Neural progenitor cell (in vitro differentiated cells): Measurements from ENCODE around the gene CDC23. TPM values are rescaled to one million over a fixed set of nuclear protein-coding genes. Genes with fewer than 3 reads are reported as not detected.
A peak's percentile ranks its signal among the peaks of the same experiment; 100 is the strongest.

Experiments used
- DNase-seq: peaks from one replicate; pipeline ENCODE4 v3.0.0-alpha.2; 2016; ENCODE audit warnings: low spot score
- H2AFZ ChIP-seq: fragments of 200-600 bp; sonication (generic); replicated peaks from 2 replicates; pipeline ENCODE4 v1.6.1; 2016; ENCODE audit warnings: antibody characterized with exemption
- H3F3A ChIP-seq: fragments of 200-600 bp; sonication (generic); 2 replicates; pipeline ENCODE4 v1.6.1; 2016; ENCODE audit warnings: antibody characterized with exemption, low read depth
- H3K27ac ChIP-seq: fragments of 200-600 bp; sonication (generic); 2 replicates; pipeline ENCODE4 v1.5.1; 2016; ENCODE audit warnings: mild to moderate bottlenecking
- H3K27me3 ChIP-seq: fragments of 200-600 bp; sonication (generic); 2 replicates; pipeline ENCODE4 v1.6.1; 2016; ENCODE audit warnings: mild to moderate bottlenecking, moderate library complexity
- H3K36me3 ChIP-seq: fragments of 200-600 bp; sonication (generic); 2 replicates; pipeline ENCODE4 v1.5.1; 2016
- H3K4me1 ChIP-seq: fragments of 200-600 bp; sonication (generic); 2 replicates; pipeline ENCODE4 v1.6.1; 2016; ENCODE audit warnings: mixed run types
- H3K4me2 ChIP-seq: fragments of 200-600 bp; sonication (generic); 2 replicates; pipeline ENCODE4 v1.6.1; 2016
- H3K4me3 ChIP-seq: fragments of 200-600 bp; sonication (generic); 2 replicates; pipeline ENCODE4 v1.5.1; 2016
- H3K79me2 ChIP-seq: fragments of 200-600 bp; sonication (generic); 2 replicates; pipeline ENCODE4 v1.6.1; 2016; ENCODE audit warnings: low read depth
- H3K9ac ChIP-seq: fragments of 200-600 bp; sonication (generic); 2 replicates; pipeline ENCODE4 v1.6.1; 2016
- H3K9me3 ChIP-seq: fragments of 200-600 bp; sonication (generic); 2 replicates; pipeline ENCODE4 v1.5.1; 2016; ENCODE audit warnings: low read depth
- H4K20me1 ChIP-seq: fragments of 200-600 bp; sonication (generic); 2 replicates; pipeline ENCODE4 v1.6.1; 2016; ENCODE audit warnings: low read depth
- H3K27ac Mint-ChIP-seq: 3 replicates; pipeline ENCODE4 v1.8.0; 2021; ENCODE audit warnings: mixed read lengths
- H3K27me3 Mint-ChIP-seq: 2 replicates; pipeline ENCODE4 v1.8.0; 2022; ENCODE audit warnings: low read depth, mild to moderate bottlenecking, inconsistent platforms, moderate library complexity, mixed read lengths; ENCODE audit not compliant: insufficient read depth
- H3K36me3 Mint-ChIP-seq: 3 replicates; pipeline ENCODE4 v1.8.0; 2021; ENCODE audit warnings: mixed read lengths
- H3K4me1 Mint-ChIP-seq: 3 replicates; pipeline ENCODE4 v1.8.0; 2021; ENCODE audit warnings: mixed read lengths
- H3K4me3 Mint-ChIP-seq: 3 replicates; pipeline ENCODE4 v1.8.0; 2021; ENCODE audit warnings: mild to moderate bottlenecking, moderate library complexity, mixed read lengths
- H3K9me3 Mint-ChIP-seq: 3 replicates; pipeline ENCODE4 v1.8.0; 2020; ENCODE audit warnings: mixed read lengths
- CTCF ChIP-seq: fragments of 200-600 bp; sonication (generic); IDR thresholded peaks from 2 replicates; pipeline ENCODE4 v1.5.1; 2017; ENCODE audit warnings: antibody characterized with exemption, mild to moderate bottlenecking
- EZH2 ChIP-seq: fragments of 200-600 bp; sonication (generic); IDR thresholded peaks from 2 replicates; pipeline ENCODE4 v1.6.1; 2017; ENCODE audit warnings: antibody characterized with exemption, mild to moderate bottlenecking, moderate library complexity
- EZH2phosphoT487 ChIP-seq: fragments of 200-600 bp; sonication (generic); IDR thresholded peaks from 2 replicates; pipeline ENCODE4 v1.6.1; 2017; ENCODE audit warnings: antibody characterized with exemption
- total RNA-seq: library from RNA; depleted of rRNA; stranded (reverse); fragments of >200 nt; gene quantifications from 2 replicates; pipeline ENCODE4 v1.2.3, GENCODE V29; 2015; ENCODE audit warnings: low replicate concordance

CDC23 gene
- total RNA-seq, 1 donor from 2014 or later, result 83.3 TPM

- Mint-ChIP-seq H3K4me3 (no peak overlapping the region), H3K27ac (peak overlapping the region; percentile 57), H3K9me3 (no peaks in the 10 kb centered on the region), H3K36me3 (no peaks in the 10 kb centered on the region), H3K27me3 (peaks cover 20% of the 10 kb centered on the region), H3K4me1 (peaks cover 36% of the 10 kb centered on the region)
- H3K27ac ChIP-seq, result no peak overlapping the region
- no peaks in the 10 kb centered on the region for H3K9me3 ChIP-seq
- peaks cover 25% of the 10 kb centered on the region for H3F3A ChIP-seq
- H3K36me3 ChIP-seq, result no peaks in the 10 kb centered on the region
- H3K27me3 ChIP-seq, result peaks cover 30% of the 10 kb centered on the region
- H2AFZ ChIP-seq, result no peak overlapping the region
- H3K4me3 ChIP-seq, result no peak overlapping the region
- no peaks in the 10 kb centered on the region for H4K20me1 ChIP-seq
- peak; percentile 76 for DNase-seq
- TF ChIP-seq EZH2phosphoT487, result no peak
- no peak for TF ChIP-seq CTCF
- no peak for TF ChIP-seq EZH2
- no peaks in the 10 kb centered on the region for H3K79me2 ChIP-seq
- H3K9ac ChIP-seq, result no peak overlapping the region
- H3K4me1 ChIP-seq, result peaks cover 32% of the 10 kb centered on the region
- H3K4me2 ChIP-seq, result peak overlapping the region; percentile 63
Measured at GRCh38 chr5:138245717-138246116, 32.6 kb upstream of the CDC23 start.

DNA sequence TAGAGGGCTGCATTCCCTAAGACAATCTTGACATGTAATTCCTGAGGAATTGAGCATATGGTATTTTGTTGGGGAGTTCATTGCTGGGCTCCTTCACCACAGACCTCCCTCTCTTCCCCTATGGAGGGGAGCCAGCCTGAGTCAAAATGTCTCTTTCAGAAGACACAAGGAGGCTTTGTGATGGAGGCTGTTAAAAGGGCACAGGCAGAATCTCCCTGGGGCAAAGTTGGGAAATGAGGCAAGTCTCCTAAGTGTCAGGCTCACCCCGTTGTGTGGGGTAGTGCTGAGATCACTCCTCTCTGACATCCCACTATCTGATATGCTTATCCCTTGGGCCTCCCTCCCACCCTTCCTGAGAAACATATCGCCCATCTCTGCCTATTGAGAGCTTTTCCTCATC is 30.7 kb upstream of the CDC23 start:
- no peak for TF ChIP-seq EZH2
- no peak for TF ChIP-seq EZH2phosphoT487
- TF ChIP-seq CTCF, result no peak
- peaks cover 49% of the 10 kb centered on the region for H3K27me3 ChIP-seq
- Mint-ChIP-seq H3K4me3 (no peak overlapping the region), H3K4me1 (peaks cover 36% of the 10 kb centered on the region), H3K36me3 (no peaks in the 10 kb centered on the region), H3K27ac (no peak overlapping the region), H3K9me3 (no peaks in the 10 kb centered on the region), H3K27me3 (peaks cover 26% of the 10 kb centered on the region)
- DNase-seq, result no peak
- H3K27ac ChIP-seq, result no peak overlapping the region
- peak overlapping the region; percentile 15 for H3K4me2 ChIP-seq
- peaks cover 25% of the 10 kb centered on the region for H3F3A ChIP-seq
- no peaks in the 10 kb centered on the region for H4K20me1 ChIP-seq
- H3K79me2 ChIP-seq, result no peaks in the 10 kb centered on the region
- peak overlapping the region; percentile 48 for H2AFZ ChIP-seq
- H3K4me1 ChIP-seq, result peaks cover 32% of the 10 kb centered on the region
- H3K4me3 ChIP-seq, result no peak overlapping the region
- no peaks in the 10 kb centered on the region for H3K36me3 ChIP-seq
- no peaks in the 10 kb centered on the region for H3K9me3 ChIP-seq
- no peak overlapping the region for H3K9ac ChIP-seq

DNA sequence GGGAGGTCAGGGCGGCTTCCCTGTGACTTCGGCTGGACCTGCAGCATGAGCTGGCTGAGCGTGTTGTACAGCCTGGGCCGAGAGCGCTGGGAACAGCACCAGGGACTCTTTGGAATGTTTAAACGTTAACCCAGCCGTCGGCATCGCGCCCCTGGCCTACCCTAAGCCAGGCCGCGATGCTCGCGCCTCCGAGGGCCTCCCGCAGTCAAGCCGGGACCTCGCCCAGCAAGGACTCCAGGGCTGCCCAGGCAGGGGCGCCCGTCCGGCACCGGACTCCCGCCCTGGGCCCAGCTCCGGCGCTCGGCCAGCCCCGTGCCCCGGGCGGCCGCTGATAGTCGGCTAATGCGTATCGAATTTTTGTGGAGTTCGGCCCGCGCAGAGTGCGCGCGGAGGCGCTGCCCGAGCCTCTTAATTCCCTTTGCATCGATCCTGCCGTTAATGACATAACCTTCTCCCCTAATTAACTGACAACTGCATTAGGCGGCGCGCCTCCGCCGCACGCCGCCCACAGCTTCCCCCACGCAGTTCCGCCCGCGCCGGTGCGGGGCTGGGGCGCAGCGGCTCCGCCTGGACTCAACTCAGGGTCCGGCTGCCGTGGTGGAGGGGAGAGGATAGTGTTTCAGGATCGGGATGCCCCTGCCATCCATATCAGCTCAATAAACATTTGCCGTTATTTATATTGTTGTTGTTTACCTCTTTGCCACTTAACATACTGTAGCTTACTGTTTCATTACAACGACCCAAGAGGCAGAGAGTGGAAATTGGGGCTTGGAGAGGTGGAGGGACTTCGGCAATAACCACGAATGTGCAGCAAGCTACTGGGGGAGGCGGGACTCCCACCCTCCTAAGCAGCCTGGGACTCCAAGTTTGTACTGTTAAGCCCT is 28.8 kb upstream of the CDC23 start:
- Histone ChIP-seq H3K27ac (no peak overlapping the region), H3K79me2 (no peaks in the 10 kb centered on the region), H4K20me1 (no peaks in the 10 kb centered on the region), H3K4me2 (peak overlapping the region; percentile 82), H3F3A (peaks cover 25% of the 10 kb centered on the region), H2AFZ (peak overlapping the region; percentile 93), H3K36me3 (no peaks in the 10 kb centered on the region), H3K9ac (no peak overlapping the region), H3K4me1 (peaks cover 32% of the 10 kb centered on the region), H3K27me3 (peaks cover 51% of the 10 kb centered on the region), H3K9me3 (no peaks in the 10 kb centered on the region), H3K4me3 (peak overlapping the region; percentile 43)
- H3K4me1 Mint-ChIP-seq, result peaks cover 36% of the 10 kb centered on the region
- no peaks in the 10 kb centered on the region for H3K9me3 Mint-ChIP-seq
- TF ChIP-seq EZH2phosphoT487, result peak; percentile 35
- TF ChIP-seq CTCF, result peak; percentile 12
- TF ChIP-seq EZH2, result peak; percentile 66
- no peaks in the 10 kb centered on the region for H3K36me3 Mint-ChIP-seq
- peaks cover 26% of the 10 kb centered on the region for H3K27me3 Mint-ChIP-seq
- H3K4me3 Mint-ChIP-seq, result peak overlapping the region; percentile 77
- peak; percentile 69 for DNase-seq
- no peak overlapping the region for H3K27ac Mint-ChIP-seq
